ENCODE data around the gene ITGAV. TPM values are rescaled to one million over a fixed set of nuclear protein-coding genes. Genes with fewer than 3 reads are reported as not detected.

The ITGAV gene
- total and polyA plus RNA-seq, 3 donors from 2014 or later, result 23.5 to 93.3 (median 62.2) TPM

DNA sequence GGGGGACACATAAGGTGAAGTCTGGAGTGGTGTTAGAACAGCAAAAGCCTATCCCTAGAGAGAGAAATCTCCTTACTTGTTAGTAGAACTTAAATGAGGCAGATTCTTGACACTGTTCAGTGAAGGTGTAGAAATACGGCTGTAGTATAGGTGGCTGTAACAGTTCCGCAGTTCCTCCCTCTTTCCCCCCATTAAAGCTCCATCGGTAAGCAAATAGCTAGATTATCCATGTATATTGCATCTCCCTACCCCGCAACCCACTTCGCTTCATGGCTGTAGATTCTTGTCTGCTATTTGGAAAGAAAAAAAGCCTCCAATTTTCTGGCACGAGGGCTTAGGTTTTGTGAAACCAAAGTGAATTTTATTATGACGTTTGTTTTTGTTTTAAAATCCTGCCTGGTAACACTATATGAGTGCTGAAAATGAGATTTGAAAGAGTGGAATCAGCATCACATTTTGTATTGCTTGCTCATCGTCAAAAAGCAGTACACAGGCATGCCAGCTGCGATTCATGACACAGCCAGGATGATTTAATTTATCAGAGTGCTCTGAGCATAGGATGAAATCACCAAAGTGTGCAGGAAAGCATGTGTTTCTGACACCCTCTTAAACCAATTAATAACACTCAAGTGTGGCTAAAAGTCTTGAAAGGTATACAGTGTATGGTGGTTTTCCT lies 105.4 kb downstream of the ITGAV start:
- H3K4me3 ChIP-seq, result peak overlapping the region in 1 of 2 donors; percentile 86
- 16 to 26% methylated on average over 9 of the region's 9 CpGs for WGBS, 2 donors
- no peaks in the 10 kb centered on the region for H3K36me3 ChIP-seq (ENCODE audit: low read depth, missing control alignments)
- intact Hi-C loops (cut with DNase I; ENCODE audit: low total_unique reads), result no loop called here
- DNase-seq, result no peak
- H3K27ac ChIP-seq, result peak overlapping the region in 1 of 2 donors; percentile 71
- no peaks in the 10 kb centered on the region for H3K4me1 ChIP-seq
- H3K9me3 ChIP-seq, result no peaks in the 10 kb centered on the region
- TF ChIP-seq POLR2A (IDR thresholded peaks at IDR 0.05), result no peak
- TF ChIP-seq, protein P1, sequence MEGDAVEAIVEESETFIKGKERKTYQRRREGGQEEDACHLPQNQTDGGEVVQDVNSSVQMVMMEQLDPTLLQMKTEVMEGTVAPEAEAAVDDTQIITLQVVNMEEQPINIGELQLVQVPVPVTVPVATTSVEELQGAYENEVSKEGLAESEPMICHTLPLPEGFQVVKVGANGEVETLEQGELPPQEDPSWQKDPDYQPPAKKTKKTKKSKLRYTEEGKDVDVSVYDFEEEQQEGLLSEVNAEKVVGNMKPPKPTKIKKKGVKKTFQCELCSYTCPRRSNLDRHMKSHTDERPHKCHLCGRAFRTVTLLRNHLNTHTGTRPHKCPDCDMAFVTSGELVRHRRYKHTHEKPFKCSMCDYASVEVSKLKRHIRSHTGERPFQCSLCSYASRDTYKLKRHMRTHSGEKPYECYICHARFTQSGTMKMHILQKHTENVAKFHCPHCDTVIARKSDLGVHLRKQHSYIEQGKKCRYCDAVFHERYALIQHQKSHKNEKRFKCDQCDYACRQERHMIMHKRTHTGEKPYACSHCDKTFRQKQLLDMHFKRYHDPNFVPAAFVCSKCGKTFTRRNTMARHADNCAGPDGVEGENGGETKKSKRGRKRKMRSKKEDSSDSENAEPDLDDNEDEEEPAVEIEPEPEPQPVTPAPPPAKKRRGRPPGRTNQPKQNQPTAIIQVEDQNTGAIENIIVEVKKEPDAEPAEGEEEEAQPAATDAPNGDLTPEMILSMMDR (IDR thresholded peaks at IDR 0.05), result no peak
- H3K27me3 ChIP-seq, result no peaks in the 10 kb centered on the region

GRCh38 chr2:186696290-186696689 lies 106.4 kb downstream of the ITGAV start:
- intact Hi-C loops (cut with DNase I; ENCODE audit: low total_unique reads), result no loop called here
- H3K36me3 ChIP-seq (ENCODE audit: low read depth, missing control alignments), result no peaks in the 10 kb centered on the region
- no peaks in the 10 kb centered on the region for H3K27me3 ChIP-seq
- no peaks in the 10 kb centered on the region for H3K9me3 ChIP-seq
- TF ChIP-seq, protein P1 (IDR thresholded peaks at IDR 0.05), result no peak
- no peak for TF ChIP-seq POLR2A (IDR thresholded peaks at IDR 0.05)
- DNase-seq, result no peak
- 79 to 83% methylated on average over 4 of the region's 4 CpGs for WGBS, 2 donors
- no peaks in the 10 kb centered on the region for H3K4me1 ChIP-seq
- no peak overlapping the region for H3K27ac ChIP-seq
- H3K4me3 ChIP-seq, result no peak overlapping the region

DNA sequence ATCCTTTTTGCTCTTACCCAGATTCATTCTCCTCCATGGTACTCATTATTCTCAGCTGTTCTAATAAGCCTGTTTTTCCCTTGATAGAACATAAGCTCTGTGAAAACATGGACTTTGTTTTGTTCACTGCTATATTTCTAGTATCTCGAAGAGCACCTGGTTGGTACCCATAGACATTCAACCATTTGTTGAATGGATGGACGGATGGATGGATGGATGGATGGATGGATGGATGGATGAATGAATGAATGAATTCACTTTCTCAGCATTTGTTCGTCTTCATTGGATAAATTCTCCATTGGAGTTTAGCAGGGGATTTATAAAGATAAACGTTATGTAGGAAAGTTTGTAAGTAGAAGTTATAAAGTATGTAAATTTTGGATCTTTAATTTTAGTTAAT lies 106.9 kb downstream of the ITGAV start:
- TF ChIP-seq, protein P1 (IDR thresholded peaks at IDR 0.05), result no peak
- no peak for TF ChIP-seq POLR2A (IDR thresholded peaks at IDR 0.05)
- intact Hi-C loops (cut with DNase I; ENCODE audit: low total_unique reads), result no loop called here

DNA sequence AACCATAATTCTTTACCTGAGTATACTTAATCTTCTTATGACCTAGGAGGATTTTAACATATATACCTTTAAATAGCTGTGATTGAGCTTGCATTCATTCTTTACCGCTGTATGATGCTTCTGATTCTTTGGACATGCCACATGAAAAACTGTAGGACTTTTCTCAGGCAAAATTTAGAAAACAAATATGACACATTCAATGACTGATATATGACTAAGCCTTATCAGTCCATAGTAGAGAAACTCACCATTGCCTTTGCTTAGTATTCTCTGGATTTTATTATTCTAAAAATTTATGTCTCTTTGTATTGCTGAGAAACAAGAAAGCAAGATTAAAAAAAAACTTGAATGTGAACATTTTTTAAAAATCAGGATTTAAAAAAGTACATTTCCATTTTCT lies 107.7 kb downstream of the ITGAV start:
- no peak for DNase-seq
- intact Hi-C loops (cut with DNase I; ENCODE audit: low total_unique reads), result no loop called here
- Histone ChIP-seq H3K36me3 (ENCODE audit: low read depth, missing control alignments) (no peaks in the 10 kb centered on the region), H3K27me3 (no peaks in the 10 kb centered on the region), H3K4me1 (no peaks in the 10 kb centered on the region), H3K4me3 (no peak overlapping the region), H3K9me3 (no peaks in the 10 kb centered on the region), H3K27ac (no peak overlapping the region)
- 91 to 96% methylated on average over 1 of the region's 1 CpG for WGBS, 2 donors
- TF ChIP-seq, protein P1 (IDR thresholded peaks at IDR 0.05), result no peak
- no peak for TF ChIP-seq POLR2A (IDR thresholded peaks at IDR 0.05)

More for the DNA sequence above, 106.9 kb downstream of the ITGAV start:
- H3K4me1 ChIP-seq, result no peaks in the 10 kb centered on the region
- no peak for DNase-seq
- no peaks in the 10 kb centered on the region for H3K9me3 ChIP-seq
- no peak overlapping the region for H3K4me3 ChIP-seq
- no peak overlapping the region for H3K27ac ChIP-seq
- WGBS, 2 donors, result 53 to 59% methylated on average over 4 of the region's 4 CpGs
- H3K27me3 ChIP-seq, result no peaks in the 10 kb centered on the region
- H3K36me3 ChIP-seq (ENCODE audit: low read depth, missing control alignments), result no peaks in the 10 kb centered on the region

DNA sequence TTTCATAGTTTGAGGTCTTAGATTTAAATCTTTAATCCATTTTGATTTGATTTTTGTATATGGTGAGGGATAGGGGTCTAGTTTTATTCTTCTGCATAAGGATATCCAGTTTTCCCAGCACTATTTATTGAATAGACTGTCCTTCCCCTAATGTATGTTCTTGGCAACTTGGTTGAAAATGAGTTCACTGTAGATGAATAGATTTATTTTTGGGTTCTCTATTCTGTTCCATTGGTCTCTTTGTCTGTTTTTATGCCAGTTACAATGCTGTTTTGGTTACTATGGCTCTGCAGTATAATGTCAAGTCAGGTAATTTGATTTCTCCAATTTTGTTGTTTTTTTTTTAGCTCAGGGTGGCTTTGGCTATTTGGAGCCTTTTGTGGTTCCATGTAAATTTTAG lies 109.9 kb downstream of the ITGAV start:
- intact Hi-C loops (cut with DNase I; ENCODE audit: low total_unique reads), result no loop called here
- no peak overlapping the region for H3K4me3 ChIP-seq
- H3K4me1 ChIP-seq, result no peaks in the 10 kb centered on the region
- DNase-seq, result no peak
- H3K36me3 ChIP-seq (ENCODE audit: low read depth, missing control alignments), result no peaks in the 10 kb centered on the region
- TF ChIP-seq, protein P1 (IDR thresholded peaks at IDR 0.05), result no peak
- no peak for TF ChIP-seq POLR2A (IDR thresholded peaks at IDR 0.05)
- H3K27me3 ChIP-seq, result no peaks in the 10 kb centered on the region
- no peaks in the 10 kb centered on the region for H3K9me3 ChIP-seq
- no peak overlapping the region for H3K27ac ChIP-seq
